GM23248 (cell line): ENCODE results near the gene TBC1D13.

Source experiments
- EZH2 ChIP-seq: fragments of 200-600 bp; sonication (generic); IDR thresholded peaks from 2 replicates; pipeline ENCODE4 v1.6.1; 2018; ENCODE audit warnings: antibody characterized with exemption, mild to moderate bottlenecking; ENCODE audit not compliant: insufficient read depth, poor library complexity, severe bottlenecking
- EZH2phosphoT487 ChIP-seq: fragments of 200-600 bp; sonication (generic); IDR thresholded peaks from 2 replicates; pipeline ENCODE4 v1.6.1; 2018; ENCODE audit warnings: antibody characterized with exemption, moderate library complexity, mild to moderate bottlenecking, low read depth; ENCODE audit not compliant: insufficient read depth

DNA sequence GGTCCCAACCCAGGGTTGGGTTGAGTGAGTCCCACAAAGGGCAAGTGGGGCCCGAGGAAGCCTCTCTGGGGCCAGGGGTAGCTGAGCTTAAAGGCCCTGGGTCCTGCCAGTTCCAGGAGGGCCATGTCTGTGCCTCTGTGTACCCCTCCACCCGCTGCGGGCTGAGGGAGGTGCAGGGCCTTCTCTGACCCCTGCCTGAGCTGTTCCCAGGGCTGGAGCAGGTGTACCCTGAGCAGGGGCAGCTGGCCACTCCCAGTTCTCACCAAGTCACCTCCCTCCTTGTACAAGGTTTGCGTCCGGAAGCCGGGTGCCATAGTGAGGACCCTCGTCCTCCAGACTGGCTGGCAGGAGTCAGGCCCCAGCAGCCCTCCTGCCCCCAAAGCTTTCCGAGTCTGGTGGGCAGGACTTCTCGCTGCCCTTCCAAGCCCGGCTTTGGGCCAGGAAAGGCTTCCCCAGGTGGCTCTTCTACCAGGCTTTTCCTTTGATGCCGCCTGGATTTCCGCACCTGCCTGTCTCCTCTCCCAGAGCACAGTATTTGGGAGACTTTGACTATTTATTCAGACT, 22.1 kb downstream of the TBC1D13 start:
- no peak for TF ChIP-seq EZH2
- TF ChIP-seq EZH2phosphoT487, result no peak
